ENCODE data around the gene ACTN1. TPM values are rescaled to one million over a fixed set of nuclear protein-coding genes. Genes with fewer than 3 reads are reported as not detected.

The ACTN1 gene
- total RNA-seq, 1 donor from 2014 or later: 77.1 TPM

GRCh38 chr14:68953196-68953555, 25.9 kb downstream of the ACTN1 start:
- H3K4me1 Mint-ChIP-seq: peaks cover 42% of the 10 kb centered on the region
- H3K27ac Mint-ChIP-seq (ENCODE audit: unreplicated experiment): peak overlapping the region; percentile 48

GRCh38 chr14:68952531-68953195, 26.4 kb downstream of the ACTN1 start:
- Mint-ChIP-seq H3K36me3 (ENCODE audit: low read depth) (peaks cover 2% of the 10 kb centered on the region), H3K9me3 (peaks cover 4% of the 10 kb centered on the region), H3K4me1 (peaks cover 47% of the 10 kb centered on the region), H3K27me3 (ENCODE audit: low read depth) (no peaks in the 10 kb centered on the region), H3K27ac (ENCODE audit: unreplicated experiment) (no peak overlapping the region), H3K4me3 (no peak overlapping the region)
- TF ChIP-seq, protein P1, sequence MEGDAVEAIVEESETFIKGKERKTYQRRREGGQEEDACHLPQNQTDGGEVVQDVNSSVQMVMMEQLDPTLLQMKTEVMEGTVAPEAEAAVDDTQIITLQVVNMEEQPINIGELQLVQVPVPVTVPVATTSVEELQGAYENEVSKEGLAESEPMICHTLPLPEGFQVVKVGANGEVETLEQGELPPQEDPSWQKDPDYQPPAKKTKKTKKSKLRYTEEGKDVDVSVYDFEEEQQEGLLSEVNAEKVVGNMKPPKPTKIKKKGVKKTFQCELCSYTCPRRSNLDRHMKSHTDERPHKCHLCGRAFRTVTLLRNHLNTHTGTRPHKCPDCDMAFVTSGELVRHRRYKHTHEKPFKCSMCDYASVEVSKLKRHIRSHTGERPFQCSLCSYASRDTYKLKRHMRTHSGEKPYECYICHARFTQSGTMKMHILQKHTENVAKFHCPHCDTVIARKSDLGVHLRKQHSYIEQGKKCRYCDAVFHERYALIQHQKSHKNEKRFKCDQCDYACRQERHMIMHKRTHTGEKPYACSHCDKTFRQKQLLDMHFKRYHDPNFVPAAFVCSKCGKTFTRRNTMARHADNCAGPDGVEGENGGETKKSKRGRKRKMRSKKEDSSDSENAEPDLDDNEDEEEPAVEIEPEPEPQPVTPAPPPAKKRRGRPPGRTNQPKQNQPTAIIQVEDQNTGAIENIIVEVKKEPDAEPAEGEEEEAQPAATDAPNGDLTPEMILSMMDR (conservative IDR thresholded peaks at IDR 0.05): no peak
- DNase-seq (ENCODE audit: low read depth, low spot score): no peak

More at GRCh38 chr14:68953196-68953555, 25.9 kb downstream of the ACTN1 start:
- no peak for DNase-seq (ENCODE audit: low read depth, low spot score)
- no peaks in the 10 kb centered on the region for H3K27me3 Mint-ChIP-seq (ENCODE audit: low read depth)
- H3K4me3 Mint-ChIP-seq: no peak overlapping the region
- TF ChIP-seq, protein P1 (conservative IDR thresholded peaks at IDR 0.05): no peak
- H3K36me3 Mint-ChIP-seq (ENCODE audit: low read depth): peaks cover 2% of the 10 kb centered on the region
- H3K9me3 Mint-ChIP-seq: peaks cover 4% of the 10 kb centered on the region

DNA sequence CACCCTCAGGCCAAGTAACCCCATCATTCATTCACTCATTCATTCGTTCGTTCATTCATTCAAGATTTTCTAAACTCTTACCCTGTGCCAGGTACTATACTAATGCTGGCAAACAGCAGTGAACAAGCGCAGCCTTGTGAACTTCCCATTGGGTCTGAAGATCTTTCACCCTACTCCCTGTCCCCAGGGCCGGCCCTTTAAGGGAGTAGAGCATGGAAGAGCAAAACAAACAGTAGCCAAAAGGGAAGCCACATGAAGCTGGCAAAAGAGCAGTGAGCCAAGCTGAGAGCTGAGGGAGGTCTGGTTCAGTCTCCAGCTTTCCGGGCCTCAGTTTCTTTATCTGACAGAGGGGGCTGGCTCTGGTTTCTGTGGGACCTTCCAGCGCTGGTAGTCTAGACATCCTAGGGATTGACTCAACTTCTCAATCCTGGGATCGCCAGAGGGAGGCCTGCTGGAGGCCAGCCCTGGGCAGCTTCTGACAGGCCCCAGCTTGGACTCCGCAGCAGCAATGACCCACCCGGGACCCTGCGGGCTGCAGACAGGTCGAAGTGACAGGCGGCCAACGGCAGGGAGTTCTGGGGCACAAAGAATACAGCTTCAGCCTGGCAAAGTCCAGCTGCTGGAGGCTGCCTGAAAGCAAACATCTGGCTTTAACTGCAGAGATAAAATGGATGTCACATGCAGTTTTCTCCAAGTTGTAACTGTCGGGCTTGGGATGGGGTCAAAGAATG, 27.1 kb downstream of the ACTN1 start:
- H3K4me3 Mint-ChIP-seq: no peak overlapping the region
- no peaks in the 10 kb centered on the region for H3K27me3 Mint-ChIP-seq (ENCODE audit: low read depth)
- no peak overlapping the region for H3K27ac Mint-ChIP-seq (ENCODE audit: unreplicated experiment)
- TF ChIP-seq, protein P1 (conservative IDR thresholded peaks at IDR 0.05): no peak
- H3K4me1 Mint-ChIP-seq: peaks cover 48% of the 10 kb centered on the region
- no peak for DNase-seq (ENCODE audit: low read depth, low spot score)
- H3K36me3 Mint-ChIP-seq (ENCODE audit: low read depth): no peaks in the 10 kb centered on the region
- H3K9me3 Mint-ChIP-seq: peaks cover 3% of the 10 kb centered on the region

DNA sequence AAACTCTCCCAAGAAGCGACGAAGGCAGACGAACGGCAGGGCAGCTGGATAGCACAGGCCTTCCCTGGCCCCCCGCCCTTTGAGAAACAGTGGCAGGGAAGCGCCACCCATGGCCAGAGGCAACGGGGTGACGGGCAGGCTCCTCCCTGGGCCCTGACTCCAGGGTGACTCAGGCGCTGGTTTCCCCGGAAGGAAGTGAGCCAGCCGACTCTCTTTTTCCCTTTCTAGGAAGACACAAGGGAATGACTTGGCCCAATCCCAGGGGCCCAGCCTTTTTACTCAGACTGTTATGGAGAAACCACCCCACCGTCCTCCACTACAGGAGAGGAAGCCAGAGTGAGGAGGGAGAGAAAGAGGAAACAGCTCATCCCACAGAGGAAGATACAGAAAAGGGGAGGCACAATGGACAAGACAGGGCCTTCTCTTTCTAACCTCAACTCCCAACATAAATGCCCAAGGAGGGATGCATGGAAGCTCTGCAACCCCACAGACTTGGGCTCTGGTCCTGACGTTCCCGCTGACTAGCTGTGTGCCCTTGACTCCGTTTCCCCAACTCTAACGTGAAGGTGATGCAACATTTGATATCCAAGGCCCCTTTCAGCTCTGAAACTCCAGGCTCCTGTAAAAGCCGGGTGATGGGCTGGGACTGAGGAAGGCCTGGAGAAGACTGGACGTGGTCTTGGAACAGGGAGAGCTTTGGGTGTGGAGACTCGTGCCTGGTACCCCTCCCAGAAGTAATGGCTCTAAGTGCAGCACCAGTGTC, 27.9 kb downstream of the ACTN1 start:
- Mint-ChIP-seq H3K36me3 (ENCODE audit: low read depth) (no peaks in the 10 kb centered on the region), H3K4me3 (no peak overlapping the region), H3K27me3 (ENCODE audit: low read depth) (no peaks in the 10 kb centered on the region), H3K4me1 (peaks cover 49% of the 10 kb centered on the region), H3K27ac (ENCODE audit: unreplicated experiment) (peak overlapping the region; percentile 83), H3K9me3 (no peaks in the 10 kb centered on the region)
- TF ChIP-seq, protein P1 (conservative IDR thresholded peaks at IDR 0.05): no peak
- DNase-seq (ENCODE audit: low read depth, low spot score): no peak

GRCh38 chr14:68950111-68950510, 29.0 kb downstream of the ACTN1 start:
- Mint-ChIP-seq H3K9me3 (no peaks in the 10 kb centered on the region), H3K36me3 (ENCODE audit: low read depth) (no peaks in the 10 kb centered on the region), H3K4me3 (no peak overlapping the region), H3K27me3 (ENCODE audit: low read depth) (no peaks in the 10 kb centered on the region), H3K27ac (ENCODE audit: unreplicated experiment) (no peak overlapping the region), H3K4me1 (peaks cover 43% of the 10 kb centered on the region)
- TF ChIP-seq, protein P1 (conservative IDR thresholded peaks at IDR 0.05): no peak
- DNase-seq (ENCODE audit: low read depth, low spot score): no peak
